K562 (cell line): ENCODE measurements around the gene CAPZB. TPM values are rescaled to one million over a fixed set of nuclear protein-coding genes. Genes with fewer than 3 reads are reported as not detected.

Source experiments
- ATF1 ChIP-seq, 2 experiments: fragments of 450-650 bp in 1 of 2; IDR thresholded peaks; 2 replicates each; pipeline ENCODE4 v1.6.1; 2016; ENCODE audit warnings: missing compliant biosample characterization in 1 of 2, missing genetic modification characterization in 1 of 2
- BCOR ChIP-seq: fragments of 450-650 bp; IDR thresholded peaks from 2 replicates; pipeline ENCODE4 v1.6.1; 2016
- CBFA2T2 ChIP-seq: fragments of 450-650 bp; conservative IDR thresholded peaks from 2 replicates; pipeline ENCODE4 v1.6.1; 2017; ENCODE audit warnings: mild to moderate bottlenecking
- ERF ChIP-seq: fragments of 450-650 bp; formaldehyde crosslinking; IDR thresholded peaks from 2 replicates; pipeline ENCODE4 v1.4.0; 2020; ENCODE audit warnings: mild to moderate bottlenecking, mixed read lengths
- ETV1 ChIP-seq: fragments of 450-650 bp; conservative IDR thresholded peaks from 2 replicates; pipeline ENCODE4 v1.6.1; 2016; ENCODE audit warnings: missing genetic modification characterization, control low read depth, low read depth, missing compliant biosample characterization
- ETV5 ChIP-seq: sonication (generic); formaldehyde crosslinking; IDR thresholded peaks from 2 replicates; pipeline ENCODE4 v1.4.0; 2020; ENCODE audit warnings: low read depth, mild to moderate bottlenecking, missing genetic modification reagents
- GABPA ChIP-seq: fragments of 200-800 bp; sonication (Bioruptor generic); conservative IDR thresholded peaks from 2 replicates; pipeline ENCODE4 v1.6.1; 2016; ENCODE audit warnings: low read depth, missing genetic modification characterization, missing compliant biosample characterization
- GATA2 ChIP-seq: sonication (generic); formaldehyde crosslinking; IDR thresholded peaks from 2 replicates; pipeline ENCODE4 v1.4.0; 2020; ENCODE audit warnings: mild to moderate bottlenecking, missing genetic modification reagents
- GMEB1 ChIP-seq: fragments of 250-450 bp; sonication (Bioruptor Pico); IDR thresholded peaks from 2 replicates; pipeline ENCODE4 v1.4.0; 2020; ENCODE audit warnings: mild to moderate bottlenecking
- MAFF ChIP-seq: IDR thresholded peaks from 2 replicates; pipeline ENCODE4 v1.6.1; 2012; ENCODE audit warnings: low read length, improper control_type of control experiment
- MIER1 ChIP-seq: fragments of 450-650 bp; IDR thresholded peaks from 2 replicates; pipeline ENCODE4 v1.6.1; 2016; ENCODE audit warnings: antibody characterized with exemption, mild to moderate bottlenecking, low read depth
- MTA2 ChIP-seq: fragments of 450-650 bp; IDR thresholded peaks from 2 replicates; pipeline ENCODE4 v1.6.1; 2016; ENCODE audit warnings: low read depth
- MTA3 ChIP-seq: fragments of 450-650 bp; formaldehyde crosslinking; IDR thresholded peaks from 2 replicates; pipeline ENCODE4 v1.6.1; 2017; ENCODE audit warnings: mild to moderate bottlenecking, borderline replicate concordance
- POLR2A ChIP-seq: fragments of 450-650 bp; conservative IDR thresholded peaks from 2 replicates; pipeline ENCODE4 v1.6.1; 2016
- PURB ChIP-seq: sonication (generic); formaldehyde crosslinking; IDR thresholded peaks from 2 replicates; pipeline ENCODE4 v1.9.0; 2021; ENCODE audit warnings: low read depth, mild to moderate bottlenecking, missing genetic modification reagents
- SAFB ChIP-seq: fragments of 200-400 bp; formaldehyde crosslinking; IDR thresholded peaks from 2 replicates; pipeline ENCODE4 v1.6.1; 2017; ENCODE audit warnings: low read depth, low read length, borderline replicate concordance
- SMARCC2 ChIP-seq: fragments of 450-650 bp; IDR thresholded peaks from 2 replicates; pipeline ENCODE4 v1.6.1; 2017; ENCODE audit warnings: antibody characterized with exemption, moderate library complexity, mild to moderate bottlenecking, low read depth
- STAG1 ChIP-seq: sonication (generic); formaldehyde crosslinking; IDR thresholded peaks from 2 replicates; pipeline ENCODE4 v1.5.0; 2020; ENCODE audit warnings: missing genetic modification reagents, borderline replicate concordance
- STAT5A ChIP-seq: IDR thresholded peaks from 2 replicates; pipeline ENCODE4 v1.6.1; 2012; ENCODE audit warnings: low read length, inconsistent platforms, borderline replicate concordance
- ZBTB11 ChIP-seq, 3 experiments: fragments of 200-800 bp in 1 of 3; fragments of 250-450 bp in 1 of 3; fragments of 450-650 bp in 1 of 3; sonication (Bioruptor Pico) in 1 of 3; sonication (Bioruptor generic) in 1 of 3; formaldehyde crosslinking in 1 of 3; IDR thresholded peaks; 2 replicates each; pipeline versions ENCODE4 v1.6.1 to v1.8.0; 2016 to 2022; ENCODE audit warnings: mild to moderate bottlenecking in 2 of 3, missing genetic modification characterization in 2 of 3, missing compliant biosample characterization in 1 of 3, moderate library complexity in 1 of 3
- ZFPM2 ChIP-seq: fragments of 250-450 bp; sonication (Bioruptor Pico); IDR thresholded peaks from 2 replicates; pipeline ENCODE4 v1.5.1; 2022; ENCODE audit warnings: mild to moderate bottlenecking
- ZNF436 ChIP-seq: fragments of 250-450, 450-650 bp; sonication (Bioruptor Pico); formaldehyde crosslinking; IDR thresholded peaks from 2 replicates; pipeline ENCODE4 v1.7.0; 2020; ENCODE audit warnings: mild to moderate bottlenecking
- polyA plus RNA-seq, 8 experiments: library from polyadenylated mRNA; depleted of rRNA in 4 of 8; stranded (reverse) in 5 of 8; unstranded in 3 of 8; fragments of >200 nt; fragmentation: Nextera tagmentation in 2 of 8; fragmentation: Illumina TruSeq in 1 of 8; extraction: Ambion mirVana in 2 of 8; extraction: Trizol in 1 of 8; gene quantifications; 2 replicates each; pipeline versions ENCODE4 v1.2.1 to v1.2.3, GENCODE V29; 2011 to 2014; ENCODE audit warnings: inconsistent platforms in 1 of 8, missing spikeins in 1 of 8
- total RNA-seq, 7 experiments: library from RNA; depleted of rRNA in 6 of 7; stranded (reverse); fragments of >200 nt in 6 of 7; fragmentation: Illumina TruSeq in 2 of 7; extraction: Trizol in 2 of 7; gene quantifications; 2 replicates each; pipeline versions ENCODE4 v1.2.1 to v1.2.3, GENCODE V29; 2011 to 2021; ENCODE audit warnings: low replicate concordance in 1 of 7
- TF ChIP-seq, protein P1 (sequence below), 2 experiments: fragments of 450-650 bp; conservative IDR thresholded peaks; 2 replicates each; pipeline ENCODE4 v1.6.1; 2017; ENCODE audit warnings: mild to moderate bottlenecking in 2 of 2, moderate library complexity in 2 of 2

The CAPZB gene
- total and polyA plus RNA-seq, 9 of the 15 experiments (the other 6 are each of a cell fraction or from before 2014, with no cell fraction given) = 57.6 to 297 (median 125) TPM

DNA sequence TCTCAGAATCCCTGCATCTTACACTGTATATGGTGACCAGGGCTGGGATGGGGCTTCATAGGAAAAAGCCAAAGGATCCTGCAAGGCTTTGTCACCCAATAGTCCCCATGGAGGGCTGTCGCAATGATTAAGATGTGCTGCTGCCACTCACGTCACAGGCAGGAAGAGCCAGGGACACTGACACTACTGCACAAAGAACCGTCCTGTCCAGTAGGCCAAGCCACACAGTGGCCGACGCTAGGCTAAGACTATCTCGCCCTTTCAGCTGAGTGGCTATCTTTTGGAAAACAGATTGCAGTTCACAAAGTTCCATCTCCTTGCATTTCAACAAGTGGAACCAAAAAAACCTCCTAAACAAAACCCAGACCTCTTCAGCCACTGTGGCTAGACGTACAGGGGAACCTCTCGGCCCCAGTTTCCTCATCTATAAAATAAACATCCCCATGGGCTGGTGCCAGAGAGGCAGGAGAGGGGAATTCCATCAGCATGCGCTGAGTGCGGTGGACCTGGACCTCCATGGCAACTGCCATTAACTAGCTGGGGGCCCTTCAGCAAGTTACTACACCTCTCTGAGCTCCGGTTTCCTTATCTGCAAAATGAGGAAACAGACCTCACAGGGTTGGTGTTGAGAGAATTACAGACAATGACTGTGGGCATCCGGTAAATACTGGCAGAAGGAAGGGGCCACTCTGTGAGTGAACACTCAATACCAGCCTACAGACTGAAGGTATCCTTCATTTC lies 8.7 kb downstream of the CAPZB start (continued):
- TF ChIP-seq ZBTB11 (CRISPR knock-in tag; IDR thresholded peaks at IDR 0.05) (0 out of 6 replicates have a peak, but pooled peaks of 1 of the 3 experiments have one; percentile 18), MAFF (no peak), SAFB (no peak), SMARCC2 (0 out of 2 replicates have a peak, but pooled peaks have one; percentile 27), ETV5 (CRISPR knock-in tag) (peak; percentile 41), ZNF436 (no peak), ZFPM2 (CRISPR knock-in tag) (0 out of 2 replicates have a peak, but pooled peaks have one; percentile 27), BCOR (peak; percentile 73), ETV1 (tag) (peak; percentile 95), MIER1 (no peak), GMEB1 (CRISPR knock-in tag) (no peak), CBFA2T2 (peak; percentile 32), GATA2 (CRISPR knock-in tag) (peak; percentile 66; the same call in 1 of the 2 replicates), MTA2 (peak; percentile 44; the same call in 1 of the 2 replicates), ERF (CRISPR knock-in tag) (no peak), STAT5A (0 out of 2 replicates have a peak, but pooled peaks have one; percentile 13), MTA3 (0 out of 2 replicates have a peak, but pooled peaks have one; percentile 49), PURB (no peak), POLR2A (no peak), GABPA (tag) (peak; percentile 19; the same call in 1 of the 2 replicates), ATF1 (CRISPR knock-in tag; IDR thresholded peaks at IDR 0.05) (no peak), ATF1 (tag; IDR thresholded peaks at IDR 0.05) (peak; percentile 7; the same call in 1 of the 2 replicates), STAG1 (CRISPR knock-in tag) (no peak)
- TF ChIP-seq, protein P1, sequence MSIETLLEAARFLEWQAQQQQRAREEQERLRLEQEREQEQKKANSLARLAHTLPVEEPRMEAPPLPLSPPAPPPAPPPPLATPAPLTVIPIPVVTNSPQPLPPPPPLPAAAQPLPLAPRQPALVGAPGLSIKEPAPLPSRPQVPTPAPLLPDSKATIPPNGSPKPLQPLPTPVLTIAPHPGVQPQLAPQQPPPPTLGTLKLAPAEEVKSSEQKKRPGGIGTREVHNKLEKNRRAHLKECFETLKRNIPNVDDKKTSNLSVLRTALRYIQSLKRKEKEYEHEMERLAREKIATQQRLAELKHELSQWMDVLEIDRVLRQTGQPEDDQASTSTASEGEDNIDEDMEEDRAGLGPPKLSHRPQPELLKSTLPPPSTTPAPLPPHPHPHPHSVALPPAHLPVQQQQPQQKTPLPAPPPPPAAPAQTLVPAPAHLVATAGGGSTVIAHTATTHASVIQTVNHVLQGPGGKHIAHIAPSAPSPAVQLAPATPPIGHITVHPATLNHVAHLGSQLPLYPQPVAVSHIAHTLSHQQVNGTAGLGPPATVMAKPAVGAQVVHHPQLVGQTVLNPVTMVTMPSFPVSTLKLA (conservative IDR thresholded peaks at IDR 0.05) = no peak
